Spinal cord (tissue), 10 donors: Measurements from ENCODE around the gene C5AR2. TPM values are rescaled to one million over a fixed set of nuclear protein-coding genes. Genes with fewer than 3 reads are reported as not detected.

Experiments used
- DNase-seq, 6 donors: peaks; one replicate each; pipeline versions ENCODE4 v3.0.0 to v3.0.0-alpha.2; 2013 to 2015; ENCODE audit warnings: low spot score in 6 of 6, low read depth in 4 of 6
- H3K27ac ChIP-seq: one replicate; pipeline ENCODE4 v1.5.1; 2013; ENCODE audit warnings: low read depth, low read length, control low read depth
- H3K27me3 ChIP-seq: one replicate; pipeline ENCODE4 v1.6.1; 2013; ENCODE audit warnings: low read length; ENCODE audit not compliant: control insufficient read depth, insufficient read depth
- H3K36me3 ChIP-seq: one replicate; pipeline ENCODE4 v1.6.1; 2013; ENCODE audit warnings: low read length; ENCODE audit not compliant: control insufficient read depth, insufficient read depth
- H3K4me1 ChIP-seq: one replicate; pipeline ENCODE4 v1.6.1; 2013; ENCODE audit warnings: low read length; ENCODE audit not compliant: control insufficient read depth, insufficient read depth
- H3K4me3 ChIP-seq: one replicate; pipeline ENCODE4 v1.5.1; 2013; ENCODE audit warnings: low read depth, low read length, control low read depth
- H3K9me3 ChIP-seq: one replicate; pipeline ENCODE4 v1.6.1; 2013; ENCODE audit warnings: low read length; ENCODE audit not compliant: control insufficient read depth, insufficient read depth
- WGBS: methylation state at CpG from one replicate; pipeline ENCODE4 v1.1.5; 2013; ENCODE audit warnings: missing lambda C conversion rate; ENCODE audit not compliant: insufficient coverage; 5-methylcytosine and 5-hydroxymethylcytosine counted together
- polyA plus RNA-seq, 2 donors: library from polyadenylated mRNA; unstranded; fragments of 120-200 nt; gene quantifications; one replicate each; pipeline ENCODE4 v1.2.1, GENCODE V29; 2013; ENCODE audit not compliant: insufficient read length in 2 of 2
- total RNA-seq, 2 donors: library from RNA; depleted of rRNA in 1 of 2; stranded (reverse); fragments of 120-200 nt in 1 of 2; fragments of >200 nt in 1 of 2; gene quantifications; one replicate each; pipeline versions ENCODE4 v1.2.3 to v1.2.4, GENCODE V29; 2013 to 2014
- donor health status: healthy.

Gene C5AR2
- total and polyA plus RNA-seq, 4 donors: 0.49 to 1.8 (median 0.75) TPM

DNA sequence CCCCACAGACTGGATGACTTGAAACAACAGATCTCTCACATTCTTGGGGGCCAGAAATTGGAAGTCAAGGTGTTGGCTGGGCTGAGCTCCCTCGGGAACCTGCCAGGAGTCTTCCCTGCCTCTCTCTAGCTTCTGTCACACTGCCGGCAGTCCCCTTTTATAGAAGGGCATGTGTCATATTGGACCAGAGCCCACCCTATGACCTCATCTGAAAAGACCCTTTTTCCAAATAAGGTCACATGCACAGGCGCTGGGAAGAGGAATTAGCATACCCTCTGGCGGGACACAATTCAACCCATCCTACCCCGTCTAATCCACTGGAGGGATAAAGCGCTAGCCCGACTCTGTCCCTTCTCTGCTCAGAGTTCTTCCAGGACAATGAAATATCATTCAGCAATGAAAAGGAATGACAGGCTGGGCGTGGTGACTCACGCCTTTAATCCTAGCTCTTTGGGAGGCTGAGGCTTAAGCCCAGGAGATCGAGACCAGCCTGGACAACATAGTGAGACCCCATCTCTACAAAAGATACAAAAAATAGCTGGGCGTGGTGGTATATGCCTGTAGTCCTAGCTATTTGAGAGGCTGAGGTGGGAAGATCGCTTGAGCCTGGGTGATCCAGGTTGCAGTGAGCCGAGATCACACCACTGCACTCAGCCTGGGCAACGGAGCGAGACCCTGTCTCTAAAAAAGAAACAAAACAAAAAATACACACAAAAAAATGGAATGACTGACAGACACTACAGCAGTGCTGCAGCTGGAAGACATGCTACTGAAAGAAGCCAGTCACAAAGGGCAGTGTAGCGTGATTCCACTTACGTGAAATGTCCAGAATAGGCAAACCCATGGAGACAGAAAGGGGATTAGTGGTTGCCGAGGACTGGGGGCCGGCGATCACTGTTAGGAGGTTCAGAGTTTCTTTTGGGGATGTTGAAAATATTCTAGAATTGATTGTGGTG, 58.8 kb downstream of the C5AR2 start:
- DNase-seq: peak in 3 of 6 donors; percentile 20 to 76 (median 41)
- no peak overlapping the region for H3K4me3 ChIP-seq
- no peak overlapping the region for H3K27ac ChIP-seq
- WGBS: 36% methylated on average over 5 of the region's 20 CpGs
- peaks cover 2% of the 10 kb centered on the region for H3K27me3 ChIP-seq
- H3K9me3 ChIP-seq: no peaks in the 10 kb centered on the region
- H3K36me3 ChIP-seq: no peaks in the 10 kb centered on the region
- peaks cover 15% of the 10 kb centered on the region for H3K4me1 ChIP-seq

GRCh38 chr19:47391510-47392223, 59.7 kb downstream of the C5AR2 start:
- H3K36me3 ChIP-seq: no peaks in the 10 kb centered on the region
- DNase-seq: peak in 4 of 6 donors; percentile 10 to 76 (median 47)
- H3K27ac ChIP-seq: no peak overlapping the region
- H3K27me3 ChIP-seq: peaks cover 2% of the 10 kb centered on the region
- H3K4me3 ChIP-seq: no peak overlapping the region
- 40% methylated on average over 9 of the region's 15 CpGs for WGBS
- no peaks in the 10 kb centered on the region for H3K9me3 ChIP-seq
- peaks cover 15% of the 10 kb centered on the region for H3K4me1 ChIP-seq

Other genes starting within 250 kb of the C5AR2 start
- gene ZC3H4, start 218.4 kb upstream of the C5AR2 start, total RNA-seq: 10 to 100 TPM in 1 of 2 donors, 1 to 10 TPM in 1; 9.5 to 15.8 TPM
- 10 to 100 TPM; 32.9 to 35.2 TPM for gene ZC3H4, start 218.4 kb upstream of the C5AR2 start, polyA plus RNA-seq
- 10 to 100 TPM; 89.8 to 92.7 TPM for gene SAE1, start 201.3 kb upstream of the C5AR2 start, total RNA-seq
- gene SAE1, start 201.3 kb upstream of the C5AR2 start, polyA plus RNA-seq: 100 to 1,000 TPM; 118 to 121 TPM
- 1 to 10 TPM; 2.8 to 5.3 TPM for gene BBC3, start 101.0 kb upstream of the C5AR2 start, total RNA-seq
- 10 to 100 TPM; 13.3 to 15.2 TPM for gene BBC3, start 101.0 kb upstream of the C5AR2 start, polyA plus RNA-seq
- gene CCDC9, start 75.7 kb upstream of the C5AR2 start, total RNA-seq: 1 to 10 TPM; 4.3 to 9.7 TPM
- 10 to 100 TPM; 20.4 to 25.3 TPM for gene CCDC9, start 75.7 kb upstream of the C5AR2 start, polyA plus RNA-seq
- 1 to 10 TPM; 1.6 to 9.6 TPM for gene INAFM1, start 57.3 kb upstream of the C5AR2 start, total RNA-seq
- 10 to 100 TPM; 23.0 to 29.2 TPM for gene INAFM1, start 57.3 kb upstream of the C5AR2 start, polyA plus RNA-seq
- 1 to 10 TPM; 2.0 to 4.8 TPM for gene C5AR1, start 22.3 kb upstream of the C5AR2 start, total RNA-seq
- gene C5AR1, start 22.3 kb upstream of the C5AR2 start, polyA plus RNA-seq: 1 to 10 TPM; 3.0 to 3.5 TPM
- gene DHX34, start 17.1 kb downstream of the C5AR2 start, total RNA-seq: 10 to 100 TPM in 1 of 2 donors, 1 to 10 TPM in 1; 7.1 to 11.1 TPM
- gene DHX34, start 17.1 kb downstream of the C5AR2 start, polyA plus RNA-seq: 10 to 100 TPM; 17.9 to 18.9 TPM
- gene MEIS3, start 87.4 kb downstream of the C5AR2 start, total RNA-seq: 10 to 100 TPM; 35.4 to 48.1 TPM
- 100 to 1,000 TPM; 115 to 117 TPM for gene MEIS3, start 87.4 kb downstream of the C5AR2 start, polyA plus RNA-seq
- gene SLC8A2, start 139.7 kb downstream of the C5AR2 start, total RNA-seq: 10 to 100 TPM in 1 of 2 donors, 1 to 10 TPM in 1; 3.2 to 22.9 TPM
- gene SLC8A2, start 139.7 kb downstream of the C5AR2 start, polyA plus RNA-seq: 10 to 100 TPM; 24.0 to 37.5 TPM
- gene KPTN, start 152.0 kb downstream of the C5AR2 start, total RNA-seq: 1 to 10 TPM; 7.1 to 9.8 TPM
- 10 to 100 TPM; 25.2 to 29.0 TPM for gene KPTN, start 152.0 kb downstream of the C5AR2 start, polyA plus RNA-seq
- gene NAPA, start 182.9 kb downstream of the C5AR2 start, total RNA-seq: 10 to 100 TPM; 60.6 to 69.6 TPM
- gene NAPA, start 182.9 kb downstream of the C5AR2 start, polyA plus RNA-seq: 100 to 1,000 TPM; 192 to 203 TPM
- gene ZNF541, start 241.0 kb downstream of the C5AR2 start, total RNA-seq: under 1 TPM; 0.22 to 0.50 TPM
- under 1 TPM; 0.41 to 0.59 TPM for gene ZNF541, start 241.0 kb downstream of the C5AR2 start, polyA plus RNA-seq